H1 (cell line): ENCODE results near the gene LY6G5B. TPM values are rescaled to one million over a fixed set of nuclear protein-coding genes. Genes with fewer than 3 reads are reported as not detected.

Source experiments
- polyA plus RNA-seq, 7 experiments: library from polyadenylated mRNA; depleted of rRNA in 3 of 7; stranded (reverse) in 5 of 7; unstranded in 2 of 7; fragments of >200 nt in 5 of 7; fragments of 200-250 nt in 2 of 7; gene quantifications; 1 replicate in 5 of 7; 2 replicates in 1 of 7; 4 replicates in 1 of 7; pipeline versions ENCODE4 v1.2.1 to v1.2.3, GENCODE V29; 2011 to 2013; ENCODE audit warnings: missing spikeins in 2 of 7, mixed read lengths in 2 of 7
- total RNA-seq: library from RNA; stranded (reverse); fragmentation: NEBNext Ultra II Directional; extraction: Animal tissue kit (Norgen Biotek cat#: 25700); gene quantifications from 2 replicates; pipeline ENCODE4 v1.2.1, GENCODE V29; 2021
- TF ChIP-seq, protein P1 (sequence below): fragments of 300-600 bp; sonication (generic); IDR thresholded peaks from 2 replicates; pipeline ENCODE4 v1.7.1; 2012; ENCODE audit warnings: low read length, moderate library complexity, mild to moderate bottlenecking, inconsistent platforms; ENCODE audit not compliant: insufficient replicate concordance

The LY6G5B gene
- total and polyA plus RNA-seq, 2 of the 8 experiments (the other 6 are each of a cell fraction or from before 2014, with no cell fraction given) = 10.6 to 12.6 TPM

- TF ChIP-seq, protein P1, sequence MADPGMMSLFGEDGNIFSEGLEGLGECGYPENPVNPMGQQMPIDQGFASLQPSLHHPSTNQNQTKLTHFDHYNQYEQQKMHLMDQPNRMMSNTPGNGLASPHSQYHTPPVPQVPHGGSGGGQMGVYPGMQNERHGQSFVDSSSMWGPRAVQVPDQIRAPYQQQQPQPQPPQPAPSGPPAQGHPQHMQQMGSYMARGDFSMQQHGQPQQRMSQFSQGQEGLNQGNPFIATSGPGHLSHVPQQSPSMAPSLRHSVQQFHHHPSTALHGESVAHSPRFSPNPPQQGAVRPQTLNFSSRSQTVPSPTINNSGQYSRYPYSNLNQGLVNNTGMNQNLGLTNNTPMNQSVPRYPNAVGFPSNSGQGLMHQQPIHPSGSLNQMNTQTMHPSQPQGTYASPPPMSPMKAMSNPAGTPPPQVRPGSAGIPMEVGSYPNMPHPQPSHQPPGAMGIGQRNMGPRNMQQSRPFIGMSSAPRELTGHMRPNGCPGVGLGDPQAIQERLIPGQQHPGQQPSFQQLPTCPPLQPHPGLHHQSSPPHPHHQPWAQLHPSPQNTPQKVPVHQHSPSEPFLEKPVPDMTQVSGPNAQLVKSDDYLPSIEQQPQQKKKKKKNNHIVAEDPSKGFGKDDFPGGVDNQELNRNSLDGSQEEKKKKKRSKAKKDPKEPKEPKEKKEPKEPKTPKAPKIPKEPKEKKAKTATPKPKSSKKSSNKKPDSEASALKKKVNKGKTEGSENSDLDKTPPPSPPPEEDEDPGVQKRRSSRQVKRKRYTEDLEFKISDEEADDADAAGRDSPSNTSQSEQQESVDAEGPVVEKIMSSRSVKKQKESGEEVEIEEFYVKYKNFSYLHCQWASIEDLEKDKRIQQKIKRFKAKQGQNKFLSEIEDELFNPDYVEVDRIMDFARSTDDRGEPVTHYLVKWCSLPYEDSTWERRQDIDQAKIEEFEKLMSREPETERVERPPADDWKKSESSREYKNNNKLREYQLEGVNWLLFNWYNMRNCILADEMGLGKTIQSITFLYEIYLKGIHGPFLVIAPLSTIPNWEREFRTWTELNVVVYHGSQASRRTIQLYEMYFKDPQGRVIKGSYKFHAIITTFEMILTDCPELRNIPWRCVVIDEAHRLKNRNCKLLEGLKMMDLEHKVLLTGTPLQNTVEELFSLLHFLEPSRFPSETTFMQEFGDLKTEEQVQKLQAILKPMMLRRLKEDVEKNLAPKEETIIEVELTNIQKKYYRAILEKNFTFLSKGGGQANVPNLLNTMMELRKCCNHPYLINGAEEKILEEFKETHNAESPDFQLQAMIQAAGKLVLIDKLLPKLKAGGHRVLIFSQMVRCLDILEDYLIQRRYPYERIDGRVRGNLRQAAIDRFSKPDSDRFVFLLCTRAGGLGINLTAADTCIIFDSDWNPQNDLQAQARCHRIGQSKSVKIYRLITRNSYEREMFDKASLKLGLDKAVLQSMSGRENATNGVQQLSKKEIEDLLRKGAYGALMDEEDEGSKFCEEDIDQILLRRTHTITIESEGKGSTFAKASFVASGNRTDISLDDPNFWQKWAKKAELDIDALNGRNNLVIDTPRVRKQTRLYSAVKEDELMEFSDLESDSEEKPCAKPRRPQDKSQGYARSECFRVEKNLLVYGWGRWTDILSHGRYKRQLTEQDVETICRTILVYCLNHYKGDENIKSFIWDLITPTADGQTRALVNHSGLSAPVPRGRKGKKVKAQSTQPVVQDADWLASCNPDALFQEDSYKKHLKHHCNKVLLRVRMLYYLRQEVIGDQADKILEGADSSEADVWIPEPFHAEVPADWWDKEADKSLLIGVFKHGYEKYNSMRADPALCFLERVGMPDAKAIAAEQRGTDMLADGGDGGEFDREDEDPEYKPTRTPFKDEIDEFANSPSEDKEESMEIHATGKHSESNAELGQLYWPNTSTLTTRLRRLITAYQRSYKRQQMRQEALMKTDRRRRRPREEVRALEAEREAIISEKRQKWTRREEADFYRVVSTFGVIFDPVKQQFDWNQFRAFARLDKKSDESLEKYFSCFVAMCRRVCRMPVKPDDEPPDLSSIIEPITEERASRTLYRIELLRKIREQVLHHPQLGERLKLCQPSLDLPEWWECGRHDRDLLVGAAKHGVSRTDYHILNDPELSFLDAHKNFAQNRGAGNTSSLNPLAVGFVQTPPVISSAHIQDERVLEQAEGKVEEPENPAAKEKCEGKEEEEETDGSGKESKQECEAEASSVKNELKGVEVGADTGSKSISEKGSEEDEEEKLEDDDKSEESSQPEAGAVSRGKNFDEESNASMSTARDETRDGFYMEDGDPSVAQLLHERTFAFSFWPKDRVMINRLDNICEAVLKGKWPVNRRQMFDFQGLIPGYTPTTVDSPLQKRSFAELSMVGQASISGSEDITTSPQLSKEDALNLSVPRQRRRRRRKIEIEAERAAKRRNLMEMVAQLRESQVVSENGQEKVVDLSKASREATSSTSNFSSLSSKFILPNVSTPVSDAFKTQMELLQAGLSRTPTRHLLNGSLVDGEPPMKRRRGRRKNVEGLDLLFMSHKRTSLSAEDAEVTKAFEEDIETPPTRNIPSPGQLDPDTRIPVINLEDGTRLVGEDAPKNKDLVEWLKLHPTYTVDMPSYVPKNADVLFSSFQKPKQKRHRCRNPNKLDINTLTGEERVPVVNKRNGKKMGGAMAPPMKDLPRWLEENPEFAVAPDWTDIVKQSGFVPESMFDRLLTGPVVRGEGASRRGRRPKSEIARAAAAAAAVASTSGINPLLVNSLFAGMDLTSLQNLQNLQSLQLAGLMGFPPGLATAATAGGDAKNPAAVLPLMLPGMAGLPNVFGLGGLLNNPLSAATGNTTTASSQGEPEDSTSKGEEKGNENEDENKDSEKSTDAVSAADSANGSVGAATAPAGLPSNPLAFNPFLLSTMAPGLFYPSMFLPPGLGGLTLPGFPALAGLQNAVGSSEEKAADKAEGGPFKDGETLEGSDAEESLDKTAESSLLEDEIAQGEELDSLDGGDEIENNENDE = no peak
- TF ChIP-seq, all 59 proteins: peak for 0
These were observed 31.1 kb downstream of the LY6G5B start (continued) for GRCh38 chr6:31700740-31701401.
